OCI-LY1 (cell line): ENCODE data around the gene HSF5.

Experiments
- H2AFZ ChIP-seq: fragments of 200-600 bp; sonication (generic), shearing (Covaris generic); 2 replicates; pipeline ENCODE4 v1.6.0; 2014; ENCODE audit warnings: antibody characterized with exemption, mild to moderate bottlenecking, low read length
- H3F3A ChIP-seq: fragments of 200-600 bp; sonication (generic), shearing (Covaris generic); 2 replicates; pipeline ENCODE4 v1.6.0; 2014; ENCODE audit warnings: mild to moderate bottlenecking, antibody characterized with exemption, low read length, moderate library complexity; ENCODE audit not compliant: insufficient read depth
- H3K27ac ChIP-seq: fragments of 200-600 bp; sonication (generic); 2 replicates; pipeline ENCODE4 v1.5.1; 2014; ENCODE audit warnings: low read length, mixed run types, mild to moderate bottlenecking, low read depth; ENCODE audit not compliant: poor library complexity, severe bottlenecking
- H3K27me3 ChIP-seq: fragments of 200-600 bp; sonication (generic); 2 replicates; pipeline ENCODE4 v1.6.0; 2014; ENCODE audit warnings: antibody characterized with exemption, mild to moderate bottlenecking, low read length, moderate library complexity; ENCODE audit not compliant: insufficient read depth
- H3K36me3 ChIP-seq: fragments of 200-600 bp; sonication (generic); 2 replicates; pipeline ENCODE4 v1.6.1; 2014; ENCODE audit warnings: mild to moderate bottlenecking, antibody characterized with exemption, low read length, moderate library complexity, mixed read lengths; ENCODE audit not compliant: insufficient read depth
- H3K4me1 ChIP-seq: fragments of 200-600 bp; sonication (generic); 2 replicates; pipeline ENCODE4 v1.5.1; 2014; ENCODE audit warnings: mild to moderate bottlenecking, low read length, moderate library complexity; ENCODE audit not compliant: insufficient read depth, severe bottlenecking
- H3K4me2 ChIP-seq: fragments of 200-600 bp; sonication (generic), shearing (Covaris generic); 2 replicates; pipeline ENCODE4 v1.6.1; 2014; ENCODE audit warnings: low read length
- H3K4me3 ChIP-seq: fragments of 200-600 bp; sonication (generic); 2 replicates; pipeline ENCODE4 v1.5.1; 2014; ENCODE audit warnings: low read length, low read depth, mild to moderate bottlenecking, mixed read lengths; ENCODE audit not compliant: poor library complexity, severe bottlenecking
- H3K79me2 ChIP-seq: fragments of 200-600 bp; shearing (Covaris generic); 2 replicates; pipeline ENCODE4 v1.6.1; 2016; ENCODE audit warnings: mixed run types, low read length, mixed read lengths; ENCODE audit not compliant: insufficient read depth
- H3K9ac ChIP-seq: fragments of 200-600 bp; sonication (generic), shearing (Covaris generic); 2 replicates; pipeline ENCODE4 v1.6.1; 2014; ENCODE audit warnings: mild to moderate bottlenecking, low read length, mixed read lengths
- H3K9me2 ChIP-seq: fragments of 200-600 bp; sonication (generic), shearing (Covaris generic); 2 replicates; pipeline ENCODE4 v1.6.1; 2014; ENCODE audit warnings: low read depth, mild to moderate bottlenecking, low read length, mixed read lengths
- H3K9me3 ChIP-seq: fragments of 200-600 bp; shearing (Covaris generic); 2 replicates; pipeline ENCODE4 v1.6.1; 2014; ENCODE audit warnings: low read length, mixed read lengths
- H4K20me1 ChIP-seq: fragments of 200-600 bp; sonication (generic), shearing (Covaris generic); 2 replicates; pipeline ENCODE4 v1.6.0; 2016; ENCODE audit warnings: mild to moderate bottlenecking, low read length; ENCODE audit not compliant: insufficient read depth
- EZH2 ChIP-seq: fragments of 200-600 bp; sonication (generic), shearing (Covaris generic); IDR thresholded peaks from 2 replicates; pipeline ENCODE4 v1.8.0; 2017; ENCODE audit warnings: borderline replicate concordance, mixed run types, mild to moderate bottlenecking, antibody characterized with exemption, low read length, moderate library complexity, mixed read lengths
- TF ChIP-seq, protein P1 (sequence below): fragments of 200-600 bp; sonication (generic), shearing (Covaris generic); IDR thresholded peaks from 2 replicates; pipeline ENCODE4 v1.5.1; 2017; ENCODE audit warnings: mild to moderate bottlenecking, antibody characterized with exemption, low read length, moderate library complexity, mixed read lengths

Gene HSF5

DNA sequence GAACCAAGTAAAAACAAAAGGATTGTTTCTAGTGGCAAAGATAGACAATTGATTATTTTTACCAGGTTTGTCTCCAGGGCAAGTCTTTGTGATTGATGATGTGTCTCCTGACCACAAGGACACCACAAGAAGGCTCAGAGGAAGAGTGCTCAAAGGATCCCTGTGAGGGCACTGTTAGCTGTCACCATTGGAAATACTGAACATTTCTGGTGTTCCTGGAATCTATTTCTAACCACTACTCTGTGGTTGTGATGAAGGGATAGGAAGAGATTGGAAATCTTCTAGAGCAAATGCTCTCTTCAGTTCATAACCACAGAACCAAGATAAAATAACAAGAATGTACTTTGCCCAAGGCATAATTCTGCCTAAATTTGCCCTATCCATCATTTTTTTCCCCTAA, 86.2 kb downstream of the HSF5 start:
- Histone ChIP-seq H3K9ac (no peak overlapping the region), H3K79me2 (no peaks in the 10 kb centered on the region), H3K4me3 (no peak overlapping the region), H3K4me2 (no peak overlapping the region), H3K4me1 (no peaks in the 10 kb centered on the region), H3K36me3 (no peaks in the 10 kb centered on the region), H2AFZ (no peak overlapping the region), H3F3A (no peaks in the 10 kb centered on the region), H3K27ac (no peak overlapping the region), H3K27me3 (no peaks in the 10 kb centered on the region), H3K9me2 (no peaks in the 10 kb centered on the region), H4K20me1 (no peaks in the 10 kb centered on the region), H3K9me3 (no peaks in the 10 kb centered on the region)
- TF ChIP-seq, protein P1, sequence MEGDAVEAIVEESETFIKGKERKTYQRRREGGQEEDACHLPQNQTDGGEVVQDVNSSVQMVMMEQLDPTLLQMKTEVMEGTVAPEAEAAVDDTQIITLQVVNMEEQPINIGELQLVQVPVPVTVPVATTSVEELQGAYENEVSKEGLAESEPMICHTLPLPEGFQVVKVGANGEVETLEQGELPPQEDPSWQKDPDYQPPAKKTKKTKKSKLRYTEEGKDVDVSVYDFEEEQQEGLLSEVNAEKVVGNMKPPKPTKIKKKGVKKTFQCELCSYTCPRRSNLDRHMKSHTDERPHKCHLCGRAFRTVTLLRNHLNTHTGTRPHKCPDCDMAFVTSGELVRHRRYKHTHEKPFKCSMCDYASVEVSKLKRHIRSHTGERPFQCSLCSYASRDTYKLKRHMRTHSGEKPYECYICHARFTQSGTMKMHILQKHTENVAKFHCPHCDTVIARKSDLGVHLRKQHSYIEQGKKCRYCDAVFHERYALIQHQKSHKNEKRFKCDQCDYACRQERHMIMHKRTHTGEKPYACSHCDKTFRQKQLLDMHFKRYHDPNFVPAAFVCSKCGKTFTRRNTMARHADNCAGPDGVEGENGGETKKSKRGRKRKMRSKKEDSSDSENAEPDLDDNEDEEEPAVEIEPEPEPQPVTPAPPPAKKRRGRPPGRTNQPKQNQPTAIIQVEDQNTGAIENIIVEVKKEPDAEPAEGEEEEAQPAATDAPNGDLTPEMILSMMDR: no peak
- no peak for TF ChIP-seq EZH2

DNA sequence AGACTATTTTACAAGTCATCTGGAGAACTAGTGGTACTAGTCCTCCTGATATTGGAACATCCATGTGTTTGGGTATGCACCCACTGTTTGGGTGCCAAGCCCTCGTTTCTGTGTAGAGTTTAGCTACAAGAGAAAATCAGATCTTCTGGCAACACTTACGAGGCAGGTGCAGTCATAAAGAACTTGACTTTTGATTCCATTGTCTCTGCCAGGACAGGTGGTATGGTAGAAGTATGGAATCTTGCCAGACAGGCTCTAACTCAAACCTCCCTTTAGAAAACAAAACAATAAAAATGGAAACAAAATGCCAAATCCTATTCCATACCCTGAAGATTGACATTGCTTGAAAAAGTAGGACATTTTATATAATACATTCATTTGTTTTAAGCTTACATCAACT, 86.9 kb downstream of the HSF5 start:
- Histone ChIP-seq H3F3A (no peaks in the 10 kb centered on the region), H3K4me1 (no peaks in the 10 kb centered on the region), H4K20me1 (no peaks in the 10 kb centered on the region), H3K4me2 (no peak overlapping the region), H3K27ac (no peak overlapping the region), H3K36me3 (no peaks in the 10 kb centered on the region), H3K9ac (no peak overlapping the region), H3K79me2 (no peaks in the 10 kb centered on the region), H3K27me3 (no peaks in the 10 kb centered on the region), H2AFZ (no peak overlapping the region), H3K4me3 (no peak overlapping the region), H3K9me2 (no peaks in the 10 kb centered on the region), H3K9me3 (no peaks in the 10 kb centered on the region)
- TF ChIP-seq, protein P1: no peak

DNA sequence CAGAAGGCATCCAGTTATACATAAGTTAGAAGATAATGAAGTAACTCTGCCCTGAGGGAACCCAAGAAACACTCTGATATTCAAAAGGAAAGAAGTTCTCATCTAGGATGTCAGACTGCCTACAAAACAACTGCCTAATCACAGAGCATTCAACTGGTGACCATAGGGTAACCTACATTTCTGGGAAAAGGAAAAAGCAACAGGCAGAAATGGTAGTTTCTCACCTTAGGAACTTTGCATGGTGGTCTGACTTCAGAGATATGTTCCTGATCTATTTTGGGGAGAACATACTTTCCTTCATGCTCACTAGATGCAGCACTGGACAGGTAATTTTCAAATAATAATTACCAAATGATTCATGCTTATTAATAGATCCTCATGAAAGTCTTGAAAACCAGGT, 87.4 kb downstream of the HSF5 start:
- Histone ChIP-seq H3K4me3 (no peak overlapping the region), H3K27me3 (no peaks in the 10 kb centered on the region), H4K20me1 (no peaks in the 10 kb centered on the region), H3K4me2 (no peak overlapping the region), H3K9me2 (no peaks in the 10 kb centered on the region), H3K79me2 (no peaks in the 10 kb centered on the region), H2AFZ (no peak overlapping the region), H3K9me3 (no peaks in the 10 kb centered on the region), H3K9ac (no peak overlapping the region), H3F3A (no peaks in the 10 kb centered on the region), H3K27ac (no peak overlapping the region), H3K36me3 (no peaks in the 10 kb centered on the region), H3K4me1 (no peaks in the 10 kb centered on the region)
- TF ChIP-seq EZH2: no peak
- TF ChIP-seq, protein P1: no peak
